ENCODE measurements around the gene TRAPPC6A. TPM values are rescaled to one million over a fixed set of nuclear protein-coding genes. Genes with fewer than 3 reads are reported as not detected.
A peak's percentile ranks its signal among the peaks of the same experiment; 100 is the strongest.

TRAPPC6A gene
- total RNA-seq, 4 donors from 2014 or later: 55.9 to 82.3 (median 71.8) TPM

GRCh38 chr19:45200568-45200967 lies 22.5 kb upstream of the TRAPPC6A start:
- Histone ChIP-seq H3K4me3 (no peak overlapping the region), H3K36me3 (no peaks in the 10 kb centered on the region), H3K27ac (no peak overlapping the region), H3K27me3 (no peaks in the 10 kb centered on the region), H3K4me1 (peaks cover 8% of the 10 kb centered on the region), H3K9me3 (no peaks in the 10 kb centered on the region)
- DNase-seq (ENCODE audit: low spot score in 2 of 2): no peak
- 51% methylated on average over 4 of the region's 4 CpGs for WGBS
- no peak for TF ChIP-seq EP300 (IDR thresholded peaks at IDR 0.05)
- no peak for TF ChIP-seq POLR2A (IDR thresholded peaks at IDR 0.05)
- no peak for TF ChIP-seq POLR2AphosphoS5 (IDR thresholded peaks at IDR 0.05)
- no peak for TF ChIP-seq CTCF (IDR thresholded peaks at IDR 0.05)

- DNase-seq (ENCODE audit: low spot score in 2 of 2): no peak
- Histone ChIP-seq H3K27ac (no peak overlapping the region), H3K27me3 (no peaks in the 10 kb centered on the region), H3K36me3 (no peaks in the 10 kb centered on the region), H3K4me1 (peaks cover 3% of the 10 kb centered on the region), H3K9me3 (no peaks in the 10 kb centered on the region), H3K4me3 (no peak overlapping the region)
- 78% methylated on average over 6 of the region's 6 CpGs for WGBS
- no peak for TF ChIP-seq CTCF (IDR thresholded peaks at IDR 0.05)
- TF ChIP-seq POLR2AphosphoS5 (IDR thresholded peaks at IDR 0.05): no peak
- no peak for TF ChIP-seq POLR2A (IDR thresholded peaks at IDR 0.05)
- no peak for TF ChIP-seq EP300 (IDR thresholded peaks at IDR 0.05)
Measured at GRCh38 chr19:45195764-45196163, 17.7 kb upstream of the TRAPPC6A start.

GRCh38 chr19:45191375-45191774 lies 13.3 kb upstream of the TRAPPC6A start:
- DNase-seq (ENCODE audit: low spot score in 2 of 2): no peak
- Histone ChIP-seq H3K27me3 (no peaks in the 10 kb centered on the region), H3K4me3 (no peak overlapping the region), H3K9me3 (no peaks in the 10 kb centered on the region), H3K27ac (no peak overlapping the region), H3K36me3 (no peaks in the 10 kb centered on the region), H3K4me1 (peaks cover 3% of the 10 kb centered on the region)
- TF ChIP-seq CTCF (IDR thresholded peaks at IDR 0.05): no peak
- TF ChIP-seq EP300 (IDR thresholded peaks at IDR 0.05): no peak
- TF ChIP-seq POLR2A (IDR thresholded peaks at IDR 0.05): no peak
- TF ChIP-seq POLR2AphosphoS5 (IDR thresholded peaks at IDR 0.05): no peak
- WGBS: 54% methylated on average over 4 of the region's 4 CpGs

GRCh38 chr19:45189971-45190370 lies 11.9 kb upstream of the TRAPPC6A start:
- H3K27ac ChIP-seq: no peak overlapping the region
- TF ChIP-seq CTCF (IDR thresholded peaks at IDR 0.05): no peak
- no peak for TF ChIP-seq POLR2A (IDR thresholded peaks at IDR 0.05)
- TF ChIP-seq POLR2AphosphoS5 (IDR thresholded peaks at IDR 0.05): no peak
- no peak for TF ChIP-seq EP300 (IDR thresholded peaks at IDR 0.05)

GRCh38 chr19:45187421-45188100 lies 9.5 kb upstream of the TRAPPC6A start:
- no peaks in the 10 kb centered on the region for H3K36me3 ChIP-seq
- 55% methylated on average over 12 of the region's 12 CpGs for WGBS
- H3K9me3 ChIP-seq: no peaks in the 10 kb centered on the region
- no peak overlapping the region for H3K4me3 ChIP-seq
- no peak for DNase-seq (ENCODE audit: low spot score in 2 of 2)
- peak in 1 of 2 donors; percentile 32 for TF ChIP-seq CTCF (IDR thresholded peaks at IDR 0.05)
- no peak for TF ChIP-seq EP300 (IDR thresholded peaks at IDR 0.05)
- TF ChIP-seq POLR2AphosphoS5 (IDR thresholded peaks at IDR 0.05): no peak
- no peak for TF ChIP-seq POLR2A (IDR thresholded peaks at IDR 0.05)
- H3K4me1 ChIP-seq: peaks cover 5% of the 10 kb centered on the region
- no peaks in the 10 kb centered on the region for H3K27me3 ChIP-seq
- H3K27ac ChIP-seq: no peak overlapping the region

More at GRCh38 chr19:45189971-45190370, 11.9 kb upstream of the TRAPPC6A start:
- Histone ChIP-seq H3K9me3 (no peaks in the 10 kb centered on the region), H3K4me3 (no peak overlapping the region), H3K4me1 (peaks cover 3% of the 10 kb centered on the region), H3K27me3 (no peaks in the 10 kb centered on the region), H3K36me3 (no peaks in the 10 kb centered on the region)
- no peak for DNase-seq (ENCODE audit: low spot score in 2 of 2)
- 97% methylated on average over 1 of the region's 1 CpG for WGBS

Measured in suprapubic skin (tissue), 4 donors.